ENCODE results near the gene TAMM41. TPM values are rescaled to one million over a fixed set of nuclear protein-coding genes. Genes with fewer than 3 reads are reported as not detected.

The TAMM41 gene
- total and polyA plus RNA-seq, 2 donors (not counting 1 experiment from before 2014, with no cell fraction given): 5.6 to 9.0 TPM

DNA sequence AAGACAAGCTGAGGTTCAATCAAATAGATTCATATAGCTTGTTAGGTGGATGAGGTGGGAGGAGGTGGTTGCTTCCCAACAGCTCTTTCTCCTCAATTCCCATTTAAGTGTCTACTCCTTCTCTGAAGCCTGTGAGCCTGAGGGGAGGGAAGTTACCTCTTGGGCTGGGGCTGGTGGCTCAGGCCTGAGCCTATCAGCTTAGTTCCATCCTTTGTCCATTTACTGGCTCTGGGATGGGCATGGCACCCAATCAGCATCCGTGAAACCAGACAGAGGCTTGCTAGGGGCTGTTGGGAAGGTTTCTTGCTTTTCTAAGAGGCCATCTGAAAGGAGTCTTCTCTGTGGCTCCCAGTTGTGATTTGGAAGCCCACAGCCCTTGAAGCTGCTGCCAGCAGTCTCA lies 57.3 kb downstream of the TAMM41 start:
- H3K4me2 ChIP-seq (ENCODE audit: extremely low read depth, insufficient read depth, low read length): no peak overlapping the region
- no peaks in the 10 kb centered on the region for H3K9me3 ChIP-seq (ENCODE audit: control insufficient read depth, insufficient read depth, low read depth, low read length)
- no peak for TF ChIP-seq EZH2 (IDR thresholded peaks at IDR 0.05; ENCODE audit: low read length, missing control alignments)
- H3K79me2 ChIP-seq (ENCODE audit: control insufficient read depth, insufficient read depth, low read length): no peaks in the 10 kb centered on the region
- no peaks in the 10 kb centered on the region for H3K4me1 ChIP-seq (ENCODE audit: control insufficient read depth, extremely low read depth, insufficient read depth, low read length)
- H3K9ac ChIP-seq (ENCODE audit: insufficient read depth, low read length): no peak overlapping the region
- H4K20me1 ChIP-seq (ENCODE audit: control insufficient read depth, extremely low read depth, insufficient read depth, low read length): no peaks in the 10 kb centered on the region
- no peaks in the 10 kb centered on the region for H3K27me3 ChIP-seq (ENCODE audit: control insufficient read depth, insufficient read depth, low read length)
- no peak overlapping the region for H3K4me3 ChIP-seq (replicated peaks in 1 of 4; ENCODE audit: control extremely low read depth in 1 of 4, insufficient read depth in 1 of 4, low read depth in 3 of 4, low read length in 4 of 4)
- no peak overlapping the region for H2AFZ ChIP-seq (ENCODE audit: low read length)
- peaks cover 2% of the 10 kb centered on the region for H3K36me3 ChIP-seq (ENCODE audit: control insufficient read depth, insufficient read depth, low read length)
- DNase-seq (ENCODE audit: low read depth in 2 of 2): no peak
- no peak overlapping the region for H3K27ac ChIP-seq (ENCODE audit: insufficient read depth, low read length)

DNA sequence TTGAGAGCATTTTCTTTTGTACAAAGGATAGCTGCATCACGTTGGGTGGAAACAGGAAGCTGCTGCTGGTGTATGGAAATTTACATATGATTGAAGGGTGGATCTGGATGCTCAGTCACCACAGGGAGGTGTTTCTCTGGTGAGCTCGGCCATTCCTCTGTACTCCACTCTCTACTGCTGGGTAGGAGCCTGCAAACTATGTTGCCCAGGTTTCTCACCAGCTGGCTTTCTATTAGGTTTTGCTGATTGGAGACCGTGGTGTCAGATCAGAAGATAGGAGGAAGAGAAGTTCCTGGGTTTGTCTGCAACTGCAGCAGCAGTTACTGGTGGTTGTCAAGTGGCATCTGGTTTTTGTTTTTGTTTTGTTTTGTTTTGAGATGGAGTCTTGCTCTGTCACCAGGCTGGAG lies 61.7 kb downstream of the TAMM41 start:
- Histone ChIP-seq H3K4me1 (ENCODE audit: control insufficient read depth, extremely low read depth, insufficient read depth, low read length) (no peaks in the 10 kb centered on the region), H3K4me3 (replicated peaks in 1 of 4; ENCODE audit: control extremely low read depth in 1 of 4, insufficient read depth in 1 of 4, low read depth in 3 of 4, low read length in 4 of 4) (no peak overlapping the region), H4K20me1 (ENCODE audit: control insufficient read depth, extremely low read depth, insufficient read depth, low read length) (no peaks in the 10 kb centered on the region), H3K79me2 (ENCODE audit: control insufficient read depth, insufficient read depth, low read length) (no peaks in the 10 kb centered on the region), H3K4me2 (ENCODE audit: extremely low read depth, insufficient read depth, low read length) (no peak overlapping the region), H2AFZ (ENCODE audit: low read length) (no peak overlapping the region), H3K27ac (ENCODE audit: insufficient read depth, low read length) (no peak overlapping the region), H3K36me3 (ENCODE audit: control insufficient read depth, insufficient read depth, low read length) (peaks cover 2% of the 10 kb centered on the region), H3K27me3 (ENCODE audit: control insufficient read depth, insufficient read depth, low read length) (no peaks in the 10 kb centered on the region), H3K9ac (ENCODE audit: insufficient read depth, low read length) (no peak overlapping the region), H3K9me3 (ENCODE audit: control insufficient read depth, insufficient read depth, low read depth, low read length) (no peaks in the 10 kb centered on the region)
- no peak for DNase-seq (ENCODE audit: low read depth in 2 of 2)
- TF ChIP-seq, protein P1, sequence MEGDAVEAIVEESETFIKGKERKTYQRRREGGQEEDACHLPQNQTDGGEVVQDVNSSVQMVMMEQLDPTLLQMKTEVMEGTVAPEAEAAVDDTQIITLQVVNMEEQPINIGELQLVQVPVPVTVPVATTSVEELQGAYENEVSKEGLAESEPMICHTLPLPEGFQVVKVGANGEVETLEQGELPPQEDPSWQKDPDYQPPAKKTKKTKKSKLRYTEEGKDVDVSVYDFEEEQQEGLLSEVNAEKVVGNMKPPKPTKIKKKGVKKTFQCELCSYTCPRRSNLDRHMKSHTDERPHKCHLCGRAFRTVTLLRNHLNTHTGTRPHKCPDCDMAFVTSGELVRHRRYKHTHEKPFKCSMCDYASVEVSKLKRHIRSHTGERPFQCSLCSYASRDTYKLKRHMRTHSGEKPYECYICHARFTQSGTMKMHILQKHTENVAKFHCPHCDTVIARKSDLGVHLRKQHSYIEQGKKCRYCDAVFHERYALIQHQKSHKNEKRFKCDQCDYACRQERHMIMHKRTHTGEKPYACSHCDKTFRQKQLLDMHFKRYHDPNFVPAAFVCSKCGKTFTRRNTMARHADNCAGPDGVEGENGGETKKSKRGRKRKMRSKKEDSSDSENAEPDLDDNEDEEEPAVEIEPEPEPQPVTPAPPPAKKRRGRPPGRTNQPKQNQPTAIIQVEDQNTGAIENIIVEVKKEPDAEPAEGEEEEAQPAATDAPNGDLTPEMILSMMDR (conservative IDR thresholded peaks at IDR 0.05 in 1 of 2, IDR thresholded peaks at IDR 0.05 in 1 of 2; ENCODE audit: low read depth in 1 of 2, low read length in 2 of 2): no peak
- no peak for TF ChIP-seq EZH2 (IDR thresholded peaks at IDR 0.05; ENCODE audit: low read length, missing control alignments)

DNA sequence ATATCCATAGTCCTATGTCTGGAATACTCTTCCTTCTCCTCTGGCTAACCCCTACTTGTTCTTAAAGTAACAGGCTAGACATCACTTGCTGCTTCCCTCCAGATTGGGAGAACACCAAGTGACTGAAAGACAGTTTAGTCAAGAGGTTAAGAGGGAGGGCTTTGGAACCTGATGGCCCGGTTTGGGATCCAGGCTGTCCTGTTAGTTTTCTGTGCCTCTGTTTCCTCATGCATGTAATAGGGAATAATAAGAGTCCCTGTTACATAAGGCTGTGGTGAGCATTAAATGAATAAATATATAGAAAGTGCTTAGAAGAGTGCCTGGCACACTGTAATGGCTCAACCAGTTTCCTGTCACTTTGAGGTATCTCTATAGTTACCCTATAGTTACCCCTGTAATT lies 66.3 kb downstream of the TAMM41 start:
- Histone ChIP-seq H3K9me3 (ENCODE audit: control insufficient read depth, insufficient read depth, low read depth, low read length) (no peaks in the 10 kb centered on the region), H3K4me2 (ENCODE audit: extremely low read depth, insufficient read depth, low read length) (no peak overlapping the region), H3K27me3 (ENCODE audit: control insufficient read depth, insufficient read depth, low read length) (no peaks in the 10 kb centered on the region), H3K27ac (ENCODE audit: insufficient read depth, low read length) (no peak overlapping the region), H2AFZ (ENCODE audit: low read length) (no peak overlapping the region), H3K9ac (ENCODE audit: insufficient read depth, low read length) (no peak overlapping the region), H3K4me3 (replicated peaks in 1 of 4; ENCODE audit: control extremely low read depth in 1 of 4, insufficient read depth in 1 of 4, low read depth in 3 of 4, low read length in 4 of 4) (no peak overlapping the region), H3K36me3 (ENCODE audit: control insufficient read depth, insufficient read depth, low read length) (no peaks in the 10 kb centered on the region), H3K79me2 (ENCODE audit: control insufficient read depth, insufficient read depth, low read length) (no peaks in the 10 kb centered on the region), H3K4me1 (ENCODE audit: control insufficient read depth, extremely low read depth, insufficient read depth, low read length) (no peaks in the 10 kb centered on the region), H4K20me1 (ENCODE audit: control insufficient read depth, extremely low read depth, insufficient read depth, low read length) (no peaks in the 10 kb centered on the region)
- DNase-seq (ENCODE audit: low read depth in 2 of 2): no peak
- no peak for TF ChIP-seq EZH2 (IDR thresholded peaks at IDR 0.05; ENCODE audit: low read length, missing control alignments)
- TF ChIP-seq, protein P1 (conservative IDR thresholded peaks at IDR 0.05 in 1 of 2, IDR thresholded peaks at IDR 0.05 in 1 of 2; ENCODE audit: low read depth in 1 of 2, low read length in 2 of 2): no peak
